ENCODE data around the gene MBTD1.
"Not testable (repeated sequence)": the region's sequence is repeated elsewhere in the genome, so short reads cannot be mapped to it uniquely, and the experiment has no call there.

Gene MBTD1

DNA sequence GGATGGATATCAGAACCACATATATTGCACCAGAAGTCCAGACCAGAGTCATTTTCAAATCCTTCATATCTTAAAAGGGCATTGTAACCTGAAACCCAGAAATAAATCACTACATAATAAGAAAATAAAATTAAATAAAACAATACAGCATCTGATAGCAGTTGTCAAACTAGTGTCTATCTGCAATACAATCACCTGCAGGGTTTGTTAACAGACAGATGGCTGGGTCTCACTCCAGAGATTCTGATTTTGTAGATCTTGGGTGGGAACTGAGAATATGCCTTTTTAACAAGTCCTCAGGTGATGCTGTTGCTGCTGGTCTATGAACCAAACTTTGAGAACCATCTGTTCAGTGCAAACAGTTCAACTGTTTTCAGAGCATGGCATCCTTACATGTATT, 56.0 kb downstream of the MBTD1 start:
- in situ Hi-C loops (cut with MboI; ENCODE audit: low pct_unique_long_range_greater_than_20kb, low sequenced_read_pairs), result no loop called here
- DNase-seq, result no peak

DNA sequence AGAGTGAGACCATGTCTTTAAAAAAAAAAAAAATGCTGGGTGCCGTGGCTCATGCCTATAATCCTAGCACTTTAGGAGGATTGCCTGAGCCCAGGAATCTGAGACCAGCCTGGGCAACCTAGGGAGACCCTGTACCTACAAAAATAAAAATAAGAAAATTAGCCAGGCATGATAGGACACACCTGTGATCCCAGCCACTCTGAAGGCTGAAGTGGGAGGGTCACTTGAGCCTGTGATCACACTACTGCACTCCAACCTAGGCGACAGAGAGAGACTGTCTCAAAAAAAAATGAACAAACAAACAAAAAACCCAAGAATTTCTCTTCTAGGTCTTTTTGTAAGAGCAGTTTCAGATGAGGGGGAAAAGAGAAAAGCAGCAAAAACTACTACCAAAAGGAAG, 59.0 kb downstream of the MBTD1 start:
- in situ Hi-C loops (cut with MboI; ENCODE audit: low pct_unique_long_range_greater_than_20kb, low sequenced_read_pairs), result no loop called here
- no peak for DNase-seq

- in situ Hi-C loops (cut with MboI; ENCODE audit: low pct_unique_long_range_greater_than_20kb, low sequenced_read_pairs), result no loop called here
- DNase-seq, result no peak
Observed at GRCh38 chr17:51200295-51200694, 59.6 kb downstream of the MBTD1 start.

DNA sequence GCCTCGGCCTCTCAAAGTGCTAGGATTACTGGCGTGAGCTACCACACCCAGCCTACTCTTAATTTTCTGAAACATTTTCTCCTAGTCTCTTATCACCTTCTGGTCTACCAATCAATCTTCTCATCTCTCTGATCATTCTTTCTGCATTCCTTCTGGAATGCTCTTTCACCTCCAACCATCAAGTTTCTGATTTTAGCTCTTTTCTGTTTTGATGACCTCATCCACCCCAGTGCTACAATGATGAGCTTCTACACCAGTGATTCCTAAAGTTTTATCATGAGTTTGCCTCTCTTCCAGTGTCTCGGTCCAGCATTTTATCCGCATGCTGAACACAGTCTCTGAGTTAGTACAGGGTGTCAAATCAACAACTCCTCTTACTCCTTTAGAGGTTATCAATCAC, 62.1 kb downstream of the MBTD1 start:
- no peak for DNase-seq
- in situ Hi-C loops (cut with MboI; ENCODE audit: low pct_unique_long_range_greater_than_20kb, low sequenced_read_pairs), result no loop called here

- in situ Hi-C loops (cut with MboI; ENCODE audit: low pct_unique_long_range_greater_than_20kb, low sequenced_read_pairs), result no loop called here
- DNase-seq, result no peak
Observed at GRCh38 chr17:51191895-51192294, 68.0 kb downstream of the MBTD1 start.

GRCh38 chr17:51189628-51190027, 70.2 kb downstream of the MBTD1 start:
- DNase-seq, result no peak
- in situ Hi-C loops (cut with MboI; ENCODE audit: low pct_unique_long_range_greater_than_20kb, low sequenced_read_pairs), result no loop called here

- DNase-seq, result no peak
- in situ Hi-C loops (cut with MboI; ENCODE audit: low pct_unique_long_range_greater_than_20kb, low sequenced_read_pairs), result no loop called here
Observed at GRCh38 chr17:51189162-51189561, 70.7 kb downstream of the MBTD1 start.

GRCh38 chr17:51188271-51188833, 71.5 kb downstream of the MBTD1 start:
- no peak for DNase-seq
- in situ Hi-C loops (cut with MboI; ENCODE audit: low pct_unique_long_range_greater_than_20kb, low sequenced_read_pairs), result no loop called here

DNA sequence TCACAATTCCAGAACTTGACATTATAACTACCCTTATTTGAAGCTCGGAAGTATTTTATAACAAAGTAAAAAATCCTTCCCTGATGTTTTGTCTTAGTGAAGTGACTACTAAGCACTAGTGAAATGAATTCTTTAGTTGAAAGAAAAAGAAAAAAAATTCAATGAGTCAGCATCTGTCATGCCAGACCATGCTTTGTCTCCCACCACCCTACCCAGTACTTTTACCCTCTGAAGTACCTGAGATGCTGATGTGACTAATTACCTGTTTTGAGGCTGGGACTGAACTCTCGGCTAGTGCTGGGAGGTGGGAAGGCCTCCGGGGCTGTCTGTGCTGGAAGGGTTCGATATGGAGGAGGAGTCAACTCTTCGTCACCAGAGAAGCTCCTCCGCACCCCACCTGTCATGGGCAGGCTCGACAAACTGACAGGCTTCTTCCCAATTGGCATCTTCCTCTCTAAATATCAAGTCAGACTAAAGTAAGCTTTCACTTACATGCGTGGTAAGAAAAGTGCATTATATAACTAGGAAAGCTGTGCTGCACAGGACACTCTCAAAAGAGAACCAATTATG, 74.0 kb downstream of the MBTD1 start:
- DNase-seq, result no peak
- in situ Hi-C loops (cut with MboI; ENCODE audit: low pct_unique_long_range_greater_than_20kb, low sequenced_read_pairs), result no loop called here

DNA sequence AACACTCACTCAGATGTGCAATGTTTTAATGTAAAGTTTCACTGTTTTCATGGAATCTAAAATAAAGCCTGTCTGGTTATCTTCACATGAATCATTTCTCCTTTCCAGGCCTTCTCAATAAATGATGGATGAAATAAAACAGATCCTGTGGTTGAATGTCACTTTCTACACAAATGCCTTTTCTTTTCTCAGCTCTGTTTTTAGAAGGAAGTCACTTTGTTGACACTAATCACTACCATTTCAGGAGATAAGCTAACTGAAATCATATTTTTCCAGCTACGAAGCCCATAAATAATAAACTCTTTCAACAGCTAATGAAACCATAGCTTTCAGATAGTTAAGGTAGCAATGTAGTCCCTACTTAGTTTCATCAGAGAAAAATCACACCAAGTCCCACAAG, 75.7 kb downstream of the MBTD1 start:
- in situ Hi-C loops (cut with MboI; ENCODE audit: low pct_unique_long_range_greater_than_20kb, low sequenced_read_pairs), result no loop called here
- no peak for DNase-seq

- in situ Hi-C loops (cut with MboI; ENCODE audit: low pct_unique_long_range_greater_than_20kb, low sequenced_read_pairs), result no loop called here
- no peak for DNase-seq
Observed at GRCh38 chr17:51180486-51180885, 79.4 kb downstream of the MBTD1 start.

DNA sequence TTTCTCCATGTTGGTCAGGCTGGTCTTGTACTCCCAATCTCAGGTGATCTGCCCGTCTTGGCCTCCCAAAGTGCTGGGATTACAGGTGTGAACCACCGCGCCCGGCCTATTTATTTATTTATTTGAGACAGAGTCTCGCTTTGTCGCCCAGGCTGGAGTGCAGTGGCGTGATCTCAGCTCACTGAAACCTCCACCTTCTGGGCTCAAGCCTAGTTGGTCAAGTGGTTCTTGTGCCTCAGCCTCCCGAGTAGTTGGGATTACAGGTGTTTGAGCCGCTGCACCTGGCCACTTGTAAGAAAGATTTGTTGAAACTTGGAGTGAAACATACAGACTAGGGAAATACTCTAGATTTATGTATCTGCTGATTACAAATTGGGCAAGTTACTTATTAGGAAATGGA, 87.8 kb downstream of the MBTD1 start:
- DNase-seq; in situ Hi-C loops (cut with MboI; ENCODE audit: low pct_unique_long_range_greater_than_20kb, low sequenced_read_pairs): not testable (repeated sequence)

DNA sequence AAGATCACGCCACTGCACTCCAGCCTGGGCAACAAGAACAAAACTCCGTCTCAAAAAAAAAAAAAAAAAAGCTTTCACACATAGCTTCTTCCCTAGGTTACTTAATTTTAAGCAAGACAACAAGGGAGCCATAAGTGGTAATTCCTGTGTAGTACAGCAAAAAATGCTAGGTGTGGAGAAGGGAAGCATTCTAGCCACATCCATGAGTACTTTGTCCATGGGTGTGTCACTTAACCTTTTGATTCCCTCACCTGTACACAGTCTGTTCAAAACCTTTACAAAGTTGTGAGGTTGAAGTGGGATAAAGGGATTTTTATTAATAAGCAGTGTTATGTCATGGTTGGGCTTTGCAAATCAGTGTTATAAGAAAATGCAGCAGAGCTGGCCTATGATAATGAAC, 89.1 kb downstream of the MBTD1 start:
- no peak for DNase-seq
- in situ Hi-C loops (cut with MboI; ENCODE audit: low pct_unique_long_range_greater_than_20kb, low sequenced_read_pairs), result no loop called here

DNA sequence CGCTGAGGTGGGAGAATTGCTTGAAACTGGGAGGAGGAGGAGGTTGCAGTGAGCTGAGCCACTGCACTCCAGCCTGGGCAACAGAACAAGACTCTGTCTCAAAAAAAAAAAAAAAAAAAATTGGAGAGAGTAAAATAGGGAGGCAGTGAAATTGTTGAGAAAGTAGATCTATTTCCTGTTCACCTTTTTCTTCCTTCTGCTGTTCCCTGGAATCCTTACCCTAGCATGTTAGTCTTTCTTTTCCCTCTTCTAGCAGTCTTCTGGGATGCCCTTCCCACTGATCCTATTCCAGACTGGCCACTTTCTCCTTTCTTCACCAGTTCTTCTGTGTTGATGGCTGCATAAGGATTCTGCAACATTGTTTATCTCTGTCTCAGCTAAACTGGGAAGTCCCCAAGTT, 90.5 kb downstream of the MBTD1 start:
- in situ Hi-C loops (cut with MboI; ENCODE audit: low pct_unique_long_range_greater_than_20kb, low sequenced_read_pairs), result no loop called here

DNA sequence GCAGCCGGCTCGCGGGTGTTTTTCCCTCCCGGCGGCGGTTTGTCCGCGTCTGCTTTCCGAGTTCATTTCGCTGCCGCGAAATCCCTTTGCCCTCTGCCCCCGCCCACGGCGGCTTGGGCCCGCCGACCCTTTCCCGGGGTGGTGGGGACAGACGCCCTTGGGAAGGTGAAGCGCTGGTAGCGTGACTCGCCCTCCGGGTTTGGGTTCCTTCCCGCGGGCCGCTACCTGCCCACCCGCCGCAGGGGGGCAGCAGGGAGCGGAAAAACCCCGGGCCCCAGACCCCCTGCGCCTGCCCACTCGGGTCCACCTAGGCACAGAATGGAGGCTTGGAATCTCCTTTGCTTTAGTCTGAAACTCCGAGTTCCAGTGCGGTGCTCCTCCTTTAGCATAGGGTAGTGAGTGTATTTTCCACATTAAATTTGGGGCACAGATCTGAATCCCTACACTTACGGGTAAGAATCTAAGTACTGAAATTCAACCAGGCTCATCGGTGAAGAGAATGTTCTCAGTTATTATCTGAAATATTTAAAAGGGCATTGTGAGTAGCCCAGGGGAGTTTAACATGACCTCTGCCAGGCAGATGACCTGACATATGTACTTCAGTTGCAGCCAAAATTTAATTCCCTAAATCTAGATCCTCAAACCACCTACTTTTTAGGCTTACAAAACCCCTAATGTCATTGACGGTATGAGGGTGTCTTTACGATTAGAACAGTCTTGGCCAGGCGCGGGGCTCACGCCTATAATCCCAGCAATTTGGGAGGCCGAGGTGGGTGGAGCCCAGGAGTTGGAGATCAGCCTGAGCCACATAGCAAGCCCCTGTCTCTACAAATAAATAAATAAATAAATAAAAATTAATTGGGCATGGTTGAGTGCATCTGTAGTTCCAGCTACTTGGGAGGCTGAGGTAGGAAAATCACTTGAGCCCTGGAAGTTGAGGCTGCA, 92.6 kb downstream of the MBTD1 start:
- peak; percentile 79 for DNase-seq
- in situ Hi-C loops (cut with MboI; ENCODE audit: low pct_unique_long_range_greater_than_20kb, low sequenced_read_pairs), result no loop called here

More for the DNA sequence above, 90.5 kb downstream of the MBTD1 start:
- no peak for DNase-seq

GRCh38 chr17:51166198-51166986, 93.5 kb downstream of the MBTD1 start, which contains the start of gene NME2:
NME2 (plus strand) TSS chr17:51166411; CDS start chr17:51166831, 420 bp downstream.
- in situ Hi-C loops (cut with MboI; ENCODE audit: low pct_unique_long_range_greater_than_20kb, low sequenced_read_pairs), result no loop called here
- peak; percentile 86 for DNase-seq

- in situ Hi-C loops (cut with MboI; ENCODE audit: low pct_unique_long_range_greater_than_20kb, low sequenced_read_pairs), result no loop called here
- DNase-seq, result no peak
Observed at GRCh38 chr17:51165680-51166197, 94.1 kb downstream of the MBTD1 start.

DNA sequence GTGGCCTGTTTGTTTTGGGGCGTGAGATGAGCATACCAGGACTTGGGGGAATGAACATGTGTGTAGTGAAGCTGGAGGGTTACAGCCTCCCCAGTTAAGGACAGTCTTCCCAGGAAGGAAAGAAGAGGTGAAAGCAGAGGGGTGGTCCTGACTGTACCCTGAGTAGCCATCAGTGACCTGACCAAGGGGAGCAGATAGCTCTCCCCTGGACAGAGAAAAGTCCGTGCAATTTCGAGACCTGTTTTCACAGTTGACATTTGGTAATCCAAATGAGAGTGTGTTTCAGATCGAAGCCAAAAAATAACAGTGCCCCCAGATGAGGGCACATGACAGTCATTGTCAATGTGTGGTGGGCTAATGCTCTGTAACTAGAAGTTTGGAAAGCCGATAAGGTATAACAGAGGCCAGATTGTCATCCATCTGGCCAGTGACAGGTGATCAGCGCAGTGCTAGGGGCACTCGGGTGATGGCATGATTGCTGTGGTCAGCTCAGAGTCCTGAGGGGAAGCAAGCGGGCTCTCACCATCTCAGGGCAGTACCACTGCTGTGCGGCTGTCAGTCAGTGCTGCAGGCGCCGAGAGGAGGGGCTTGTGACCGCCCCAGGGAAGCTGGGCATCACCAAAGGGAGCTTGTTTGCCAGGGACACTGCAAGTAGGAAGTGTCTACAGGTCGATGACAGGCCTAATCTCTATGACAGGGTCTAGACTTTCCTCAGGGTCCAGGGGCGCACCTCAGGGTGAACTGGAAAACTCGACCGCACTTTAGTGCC, 94.8 kb downstream of the MBTD1 start:
- in situ Hi-C loops (cut with MboI; ENCODE audit: low pct_unique_long_range_greater_than_20kb, low sequenced_read_pairs), result no loop called here
- peak; percentile 26 for DNase-seq

- no peak for DNase-seq
- in situ Hi-C loops (cut with MboI; ENCODE audit: low pct_unique_long_range_greater_than_20kb, low sequenced_read_pairs), result no loop called here
Observed at GRCh38 chr17:51161541-51161940, 98.3 kb downstream of the MBTD1 start.

Data from KBM-7 (cell line).